Measurements from ENCODE around the gene TERF2IP. TPM values are rescaled to one million over a fixed set of nuclear protein-coding genes. Genes with fewer than 3 reads are reported as not detected.

The TERF2IP gene
- total RNA-seq, 4 donors from 2014 or later, result 72.6 to 97.2 (median 85.2) TPM

DNA sequence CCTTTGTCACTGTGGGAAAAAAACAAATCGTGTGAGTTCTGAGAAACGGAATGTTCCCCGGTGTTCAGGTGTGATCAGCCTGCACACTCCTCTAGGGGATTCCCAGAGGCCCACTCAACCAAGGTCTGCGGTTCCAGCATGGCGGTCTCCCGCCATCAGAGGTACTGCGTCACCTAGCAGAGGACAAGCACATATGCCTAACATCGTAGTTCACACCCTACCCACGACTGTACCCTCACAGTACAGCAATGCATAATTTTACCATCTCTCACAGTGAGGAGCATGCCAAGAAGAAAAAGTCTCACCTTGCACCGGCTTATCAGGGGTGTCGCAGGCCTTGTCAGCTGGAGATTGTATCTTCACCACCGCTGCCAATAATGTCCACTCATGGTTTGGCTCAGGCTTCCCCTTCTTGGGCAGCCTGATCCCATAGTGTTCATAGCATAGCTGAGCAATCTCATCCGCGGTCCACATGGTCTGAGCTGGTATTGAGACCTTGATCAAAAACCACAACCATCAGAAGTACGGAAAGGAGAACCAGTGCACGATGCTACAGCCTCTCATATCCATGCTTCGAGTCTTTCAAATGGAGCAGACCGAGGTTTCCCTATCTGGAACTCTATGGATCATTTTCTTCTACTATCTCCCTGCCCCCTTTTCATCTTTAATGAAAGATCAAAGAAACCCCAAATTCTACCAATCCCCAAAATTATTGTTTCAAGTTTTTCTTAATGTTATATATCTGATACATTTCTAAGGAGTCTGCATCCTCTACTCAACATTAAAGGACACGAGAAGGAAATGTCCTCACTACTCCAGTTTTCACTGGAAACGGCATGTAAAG, 27.0 kb upstream of the TERF2IP start:
- H3K4me3 ChIP-seq (ENCODE audit: low read depth, poor library complexity, severe bottlenecking), result no peak overlapping the region
- intact Hi-C loops (cut with DNase I; ENCODE audit: low total_unique reads), result loop anchor here (10.0 kb wide), 1 partner anchor 156 kb away; the partner anchor contains the start of gene TMEM170A
- DNase-seq (ENCODE audit: low spot score in 2 of 2), result no peak
- TF ChIP-seq POLR2A (IDR thresholded peaks at IDR 0.05) (no peak), CTCF (IDR thresholded peaks at IDR 0.05) (no peak)
- WGBS, 2 donors, result 86 to 89% methylated on average over 20 of the region's 20 CpGs

- TF ChIP-seq POLR2A (IDR thresholded peaks at IDR 0.05), result no peak
- TF ChIP-seq CTCF (IDR thresholded peaks at IDR 0.05), result no peak
- H3K4me3 ChIP-seq (ENCODE audit: low read depth, poor library complexity, severe bottlenecking), result no peak overlapping the region
- intact Hi-C loops (cut with DNase I; ENCODE audit: low total_unique reads), result loop anchor here (10.0 kb wide), 1 partner anchor 156 kb away; the partner anchor contains the start of gene TMEM170A
- no peak for DNase-seq (ENCODE audit: low spot score in 2 of 2)
- 9 to 10% methylated on average over 2 of the region's 2 CpGs for WGBS, 2 donors
These were observed 26.4 kb upstream of the TERF2IP start for GRCh38 chr16:75621170-75621477.

DNA sequence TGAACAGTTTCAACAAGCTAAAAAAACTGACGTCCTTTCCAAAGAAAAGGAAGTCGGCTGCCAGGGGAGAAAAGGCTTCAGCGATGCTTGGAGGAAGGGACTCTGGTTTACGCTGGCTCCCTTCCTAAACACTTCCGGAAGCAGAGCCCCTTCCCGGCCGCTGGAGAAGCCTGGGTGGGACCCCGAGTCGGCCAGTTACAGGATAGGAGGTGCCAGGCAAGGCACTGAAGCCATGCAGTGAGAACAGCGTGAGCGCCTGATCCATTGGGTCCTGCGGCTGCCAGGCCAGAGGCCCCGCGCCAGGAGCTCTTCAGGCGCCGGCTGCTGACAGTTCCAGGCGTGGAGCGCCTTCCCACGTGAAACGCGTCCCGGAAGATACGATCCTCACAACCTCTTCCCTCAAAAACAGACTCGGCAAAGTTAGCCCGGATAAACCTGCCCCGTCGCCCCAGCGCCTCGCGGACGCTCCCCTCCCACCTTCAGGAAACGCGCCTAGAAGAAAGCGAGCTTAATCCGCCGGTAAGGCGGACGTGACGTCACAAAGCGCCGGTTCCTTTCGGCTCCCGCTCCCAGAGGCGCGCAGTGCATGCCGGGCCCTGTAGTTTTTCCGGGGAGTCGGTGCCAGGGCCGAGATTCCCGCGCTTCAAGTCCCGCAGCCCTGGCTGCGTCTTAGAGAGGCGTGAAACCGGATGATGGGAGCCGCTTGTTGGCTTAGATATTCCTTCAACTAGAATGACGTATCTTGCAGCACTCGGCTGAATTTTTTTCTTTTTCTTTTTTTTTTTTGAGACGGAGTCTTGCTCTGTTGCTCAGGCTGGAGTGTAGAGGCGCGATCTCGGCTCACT, 24.6 kb upstream of the TERF2IP start, which contains the start of gene ADAT1:
Gene ADAT1 (minus strand): TSS at position 521 of the 845 bp plus-strand sequence. CDS start 2,482 bp downstream, outside the sequence.
- TF ChIP-seq POLR2A (IDR thresholded peaks at IDR 0.05) (peak in 1 of 2 donors; percentile 13), CTCF (IDR thresholded peaks at IDR 0.05) (no peak)
- intact Hi-C loops (cut with DNase I; ENCODE audit: low total_unique reads), result loop anchor here (10.0 kb wide), 1 partner anchor 158 kb away; the partner anchor contains the start of gene TMEM170A
- peak within 1 kb of the TSS; percentile 57 for H3K4me3 ChIP-seq (ENCODE audit: low read depth, poor library complexity, severe bottlenecking)
- WGBS, 2 donors, result 0 to 1% methylated on average over 42 to 53 of the region's 62 CpGs
- DNase-seq (ENCODE audit: low spot score in 2 of 2), result peak; percentile 98 to 100

GRCh38 chr16:75624921-75625334, 22.6 kb upstream of the TERF2IP start:
- WGBS, 2 donors, result 77 to 81% methylated on average over 4 of the region's 4 CpGs
- H3K4me3 ChIP-seq (ENCODE audit: low read depth, poor library complexity, severe bottlenecking), result no peak overlapping the region
- intact Hi-C loops (cut with DNase I; ENCODE audit: low total_unique reads), result loop anchor here (10.0 kb wide), 1 partner anchor 160 kb away; the partner anchor contains the start of gene TMEM170A
- no peak for DNase-seq (ENCODE audit: low spot score in 2 of 2)
- no peak for TF ChIP-seq CTCF (IDR thresholded peaks at IDR 0.05)
- no peak for TF ChIP-seq POLR2A (IDR thresholded peaks at IDR 0.05)

DNA sequence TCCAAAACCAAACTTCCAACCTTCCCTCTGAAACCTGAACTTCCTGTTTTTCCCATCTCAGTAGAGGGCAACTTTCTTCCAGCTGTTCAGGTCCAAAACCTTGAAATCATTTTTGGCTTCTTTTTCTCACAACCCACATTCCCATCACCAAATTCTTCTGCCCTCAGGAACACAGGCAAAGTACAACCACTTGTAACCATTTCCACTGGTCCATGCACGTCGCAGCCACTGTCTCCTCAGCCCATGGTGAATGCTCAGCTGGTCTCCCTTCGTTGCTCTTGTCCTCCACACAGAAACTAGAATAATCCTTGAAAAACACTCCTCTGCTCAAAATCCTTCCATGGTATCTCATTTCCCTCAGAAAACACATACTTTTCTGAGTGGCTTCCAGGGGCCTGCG, 20.8 kb upstream of the TERF2IP start:
- intact Hi-C loops (cut with DNase I; ENCODE audit: low total_unique reads), result loop anchor here (10.0 kb wide), 1 partner anchor 162 kb away; the partner anchor contains the start of gene TMEM170A
- no peak for DNase-seq (ENCODE audit: low spot score in 2 of 2)
- H3K4me3 ChIP-seq (ENCODE audit: low read depth, poor library complexity, severe bottlenecking), result no peak overlapping the region
- WGBS, 2 donors, result 80 to 82% methylated on average over 4 of the region's 4 CpGs
- TF ChIP-seq POLR2A (IDR thresholded peaks at IDR 0.05) (no peak), CTCF (IDR thresholded peaks at IDR 0.05) (no peak)
